ENCODE measurements around the gene RPS3. TPM values are rescaled to one million over a fixed set of nuclear protein-coding genes. Genes with fewer than 3 reads are reported as not detected.
A peak's percentile ranks its signal among the peaks of the same experiment; 100 is the strongest.
"Not testable (repeated sequence)": the region's sequence is repeated elsewhere in the genome, so short reads cannot be mapped to it uniquely, and the experiment has no call there.

RPS3 gene
- polyA plus RNA-seq, 3 donors = 1,248 to 1,563 (median 1,448) TPM

DNA sequence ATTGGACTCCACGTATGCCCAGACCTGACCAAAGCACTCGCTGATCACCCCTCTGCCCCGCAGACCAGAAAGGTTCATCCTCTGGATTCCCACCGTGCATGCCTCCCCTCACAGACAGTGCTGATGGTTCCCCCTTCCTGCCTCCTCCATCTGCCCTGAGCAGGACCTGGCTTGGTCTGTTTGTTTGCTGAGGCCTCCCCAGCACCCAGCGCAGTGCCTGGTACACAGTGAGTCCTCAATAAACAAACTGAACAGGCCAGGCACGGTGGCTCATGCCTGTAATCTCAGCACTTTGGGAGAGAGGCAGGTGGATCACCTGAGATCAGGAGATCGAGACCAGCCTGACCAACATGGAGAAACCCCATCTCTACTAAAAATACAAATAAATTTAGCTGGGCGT is 23.7 kb upstream of the RPS3 start:
- peak overlapping the region in 3 of 7 donors; percentile 46 to 61 (median 51) for H3K27ac Mint-ChIP-seq
- Histone ChIP-seq H3K4me1 (ENCODE audit: control insufficient read depth in 1 of 2, insufficient read depth in 2 of 2, low read length in 2 of 2) (peaks cover 22 to 32% of the 10 kb centered on the region in 2 donors), H3K27ac (ENCODE audit: low read depth in 1 of 2, low read length in 2 of 2) (no peak overlapping the region), H3K27me3 (ENCODE audit: control insufficient read depth in 2 of 2, insufficient read depth in 2 of 2, low read length in 2 of 2) (no peaks in the 10 kb centered on the region), H4K20me1 (ENCODE audit: insufficient read depth, low read length) (no peaks in the 10 kb centered on the region), H3K79me2 (ENCODE audit: insufficient read depth, low read length) (no peaks in the 10 kb centered on the region), H2AFZ (ENCODE audit: insufficient read depth, low read depth, low read length, poor library complexity, severe bottlenecking) (no peak overlapping the region), H3K9ac (ENCODE audit: insufficient read depth, low read length, poor library complexity, severe bottlenecking) (no peak overlapping the region), H3K4me2 (replicated peaks; ENCODE audit: extremely low read depth, low read length, poor library complexity, severe bottlenecking) (no peak overlapping the region), H3K9me3 (replicated peaks in 1 of 2; ENCODE audit: control insufficient read depth in 1 of 2, insufficient read depth in 1 of 2, low read length in 2 of 2) (no peaks in the 10 kb centered on the region), H3K4me3 (replicated peaks in 1 of 3; ENCODE audit: low read depth in 2 of 3, low read length in 3 of 3) (no peak overlapping the region), H3K36me3 (replicated peaks in 1 of 2; ENCODE audit: control insufficient read depth in 1 of 2, insufficient read depth in 2 of 2, low read length in 2 of 2) (no peaks in the 10 kb centered on the region)
- WGBS (ENCODE audit: insufficient coverage) = 91% methylated on average over 6 of the region's 8 CpGs
- no peaks in the 10 kb centered on the region for H3K27me3 Mint-ChIP-seq (ENCODE audit: low read depth in 3 of 3)
- no peaks in the 10 kb centered on the region for H3K9me3 Mint-ChIP-seq
- intact Hi-C loops (cut with micrococcal nuclease) = no loop called here
- H3K4me1 Mint-ChIP-seq = peaks cover 25% of the 10 kb centered on the region
- no peaks in the 10 kb centered on the region for H3K36me3 Mint-ChIP-seq
- no peak for DNase-seq
- no peak overlapping the region for H3K4me3 Mint-ChIP-seq
- TF ChIP-seq, protein P1, sequence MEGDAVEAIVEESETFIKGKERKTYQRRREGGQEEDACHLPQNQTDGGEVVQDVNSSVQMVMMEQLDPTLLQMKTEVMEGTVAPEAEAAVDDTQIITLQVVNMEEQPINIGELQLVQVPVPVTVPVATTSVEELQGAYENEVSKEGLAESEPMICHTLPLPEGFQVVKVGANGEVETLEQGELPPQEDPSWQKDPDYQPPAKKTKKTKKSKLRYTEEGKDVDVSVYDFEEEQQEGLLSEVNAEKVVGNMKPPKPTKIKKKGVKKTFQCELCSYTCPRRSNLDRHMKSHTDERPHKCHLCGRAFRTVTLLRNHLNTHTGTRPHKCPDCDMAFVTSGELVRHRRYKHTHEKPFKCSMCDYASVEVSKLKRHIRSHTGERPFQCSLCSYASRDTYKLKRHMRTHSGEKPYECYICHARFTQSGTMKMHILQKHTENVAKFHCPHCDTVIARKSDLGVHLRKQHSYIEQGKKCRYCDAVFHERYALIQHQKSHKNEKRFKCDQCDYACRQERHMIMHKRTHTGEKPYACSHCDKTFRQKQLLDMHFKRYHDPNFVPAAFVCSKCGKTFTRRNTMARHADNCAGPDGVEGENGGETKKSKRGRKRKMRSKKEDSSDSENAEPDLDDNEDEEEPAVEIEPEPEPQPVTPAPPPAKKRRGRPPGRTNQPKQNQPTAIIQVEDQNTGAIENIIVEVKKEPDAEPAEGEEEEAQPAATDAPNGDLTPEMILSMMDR (IDR thresholded peaks at IDR 0.05) = no peak

DNA sequence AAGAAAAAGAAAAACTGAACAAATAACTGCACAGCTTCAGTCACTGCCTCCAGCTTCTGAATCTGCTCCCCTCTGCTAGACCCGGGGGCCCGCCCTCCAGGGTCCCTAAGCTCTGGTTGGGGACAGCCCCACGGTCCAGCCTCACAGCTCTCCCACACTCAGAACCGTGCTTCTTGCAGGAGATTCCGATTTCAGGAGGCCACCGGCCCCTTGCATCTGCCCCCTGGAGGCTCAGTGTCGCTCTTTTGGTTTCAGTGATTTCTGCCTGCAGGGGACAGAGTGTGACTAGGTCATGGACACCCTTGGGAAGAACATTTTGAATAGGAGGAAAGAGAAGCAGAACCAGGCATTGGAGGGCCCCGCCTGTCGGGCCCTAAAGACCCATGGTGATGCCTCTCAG is 23.1 kb upstream of the RPS3 start:
- Histone ChIP-seq H3K9ac (ENCODE audit: insufficient read depth, low read length, poor library complexity, severe bottlenecking) (no peak overlapping the region), H3K27me3 (ENCODE audit: control insufficient read depth in 2 of 2, insufficient read depth in 2 of 2, low read length in 2 of 2) (no peaks in the 10 kb centered on the region), H2AFZ (ENCODE audit: insufficient read depth, low read depth, low read length, poor library complexity, severe bottlenecking) (peak overlapping the region; percentile 68), H4K20me1 (ENCODE audit: insufficient read depth, low read length) (no peaks in the 10 kb centered on the region), H3K79me2 (ENCODE audit: insufficient read depth, low read length) (no peaks in the 10 kb centered on the region), H3K36me3 (replicated peaks in 1 of 2; ENCODE audit: control insufficient read depth in 1 of 2, insufficient read depth in 2 of 2, low read length in 2 of 2) (no peaks in the 10 kb centered on the region), H3K4me2 (replicated peaks; ENCODE audit: extremely low read depth, low read length, poor library complexity, severe bottlenecking) (peak overlapping the region; percentile 29), H3K27ac (ENCODE audit: low read depth in 1 of 2, low read length in 2 of 2) (peak overlapping the region in 1 of 2 donors; percentile 41), H3K9me3 (replicated peaks in 1 of 2; ENCODE audit: control insufficient read depth in 1 of 2, insufficient read depth in 1 of 2, low read length in 2 of 2) (no peaks in the 10 kb centered on the region), H3K4me1 (ENCODE audit: control insufficient read depth in 1 of 2, insufficient read depth in 2 of 2, low read length in 2 of 2) (peaks cover 27 to 37% of the 10 kb centered on the region in 2 donors), H3K4me3 (replicated peaks in 1 of 3; ENCODE audit: low read depth in 2 of 3, low read length in 3 of 3) (peak overlapping the region in 1 of 3 experiments; percentile 39)
- Mint-ChIP-seq H3K4me3 (peak overlapping the region; percentile 31 to 62), H3K4me1 (peaks cover 30% of the 10 kb centered on the region), H3K27me3 (ENCODE audit: low read depth in 3 of 3) (no peaks in the 10 kb centered on the region), H3K36me3 (no peaks in the 10 kb centered on the region), H3K9me3 (no peaks in the 10 kb centered on the region), H3K27ac (peak overlapping the region in 4 of 7 donors; percentile 20 to 57 (median 34))
- DNase-seq = peak in 1 of 3 donors; percentile 19
- WGBS (ENCODE audit: insufficient coverage) = 85% methylated on average over 3 of the region's 9 CpGs
- TF ChIP-seq, protein P1 (IDR thresholded peaks at IDR 0.05) = no peak
- intact Hi-C loops (cut with micrococcal nuclease) = no loop called here

DNA sequence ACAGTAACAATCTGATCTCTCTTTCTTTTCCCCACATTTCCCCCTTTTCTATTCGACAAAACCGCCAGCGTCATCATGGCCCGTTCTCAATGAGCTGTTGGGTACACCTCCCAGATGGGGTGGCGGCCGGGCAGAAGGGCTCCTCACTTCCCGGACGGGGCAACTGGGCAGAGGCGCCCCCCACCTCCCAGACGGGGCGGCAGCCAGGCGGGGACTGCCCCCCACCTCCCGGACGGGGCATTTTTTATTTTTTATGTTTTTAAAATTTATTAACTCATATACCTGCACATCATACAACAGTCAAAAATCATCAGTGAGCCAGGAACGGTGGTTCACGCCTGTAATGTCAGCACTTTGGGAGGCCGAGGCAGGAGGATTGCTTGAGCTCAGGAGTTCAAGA is 20.5 kb upstream of the RPS3 start:
- H3K27ac ChIP-seq (ENCODE audit: low read depth in 1 of 2, low read length in 2 of 2); H3K4me2 ChIP-seq (replicated peaks; ENCODE audit: extremely low read depth, low read length, poor library complexity, severe bottlenecking); H3K9me3 ChIP-seq (replicated peaks in 1 of 2; ENCODE audit: control insufficient read depth in 1 of 2, insufficient read depth in 1 of 2, low read length in 2 of 2); H3K4me3 Mint-ChIP-seq; H3K36me3 ChIP-seq (replicated peaks in 1 of 2; ENCODE audit: control insufficient read depth in 1 of 2, insufficient read depth in 2 of 2, low read length in 2 of 2); H3K9me3 Mint-ChIP-seq; H3K36me3 Mint-ChIP-seq; H3K9ac ChIP-seq (ENCODE audit: insufficient read depth, low read length, poor library complexity, severe bottlenecking); DNase-seq; H3K27ac Mint-ChIP-seq; H3K79me2 ChIP-seq (ENCODE audit: insufficient read depth, low read length); H3K27me3 ChIP-seq (ENCODE audit: control insufficient read depth in 2 of 2, insufficient read depth in 2 of 2, low read length in 2 of 2); H3K4me3 ChIP-seq (replicated peaks in 1 of 3; ENCODE audit: low read depth in 2 of 3, low read length in 3 of 3); intact Hi-C loops (cut with micrococcal nuclease); H3K27me3 Mint-ChIP-seq (ENCODE audit: low read depth in 3 of 3); H2AFZ ChIP-seq (ENCODE audit: insufficient read depth, low read depth, low read length, poor library complexity, severe bottlenecking); H4K20me1 ChIP-seq (ENCODE audit: insufficient read depth, low read length): not testable (repeated sequence)
- WGBS (ENCODE audit: insufficient coverage) = 100% methylated on average over 3 of the region's 17 CpGs
- H3K4me1 ChIP-seq (ENCODE audit: control insufficient read depth in 1 of 2, insufficient read depth in 2 of 2, low read length in 2 of 2) = peaks cover 48 to 50% of the 10 kb centered on the region in 2 donors
- peaks cover 43% of the 10 kb centered on the region for H3K4me1 Mint-ChIP-seq

Measured in CD14-positive monocyte (primary cell).